ENCODE measurements around the gene FZD1.
"Not testable (repeated sequence)": the region's sequence is repeated elsewhere in the genome, so short reads cannot be mapped to it uniquely, and the experiment has no call there.

The FZD1 gene

DNA sequence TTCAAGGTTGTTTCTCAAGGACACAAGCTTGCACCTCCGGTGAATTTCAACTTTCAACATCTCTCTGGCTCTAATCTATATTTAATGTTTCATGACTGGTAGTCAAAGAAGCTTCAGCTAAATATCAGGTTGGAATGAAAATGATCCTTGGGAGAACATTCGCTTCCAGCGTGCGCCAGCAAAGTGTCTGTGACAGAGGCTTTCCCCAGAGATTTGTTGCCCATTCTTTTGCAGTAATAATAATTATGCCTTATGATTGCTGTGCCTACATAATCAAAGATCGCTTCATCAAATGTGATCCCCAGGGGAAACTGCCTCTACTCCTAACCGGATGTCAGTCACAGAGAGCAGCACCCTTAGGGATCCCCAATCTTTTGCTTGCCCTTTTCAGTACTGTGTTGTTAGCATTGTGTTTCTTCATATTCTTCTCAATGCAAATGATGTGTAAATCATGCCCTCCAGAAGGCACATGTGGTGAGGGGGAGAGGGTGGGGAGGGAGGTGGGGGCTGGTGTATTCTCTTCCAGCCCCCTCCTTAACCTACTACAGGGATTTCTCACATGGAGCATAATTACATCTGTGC is 30.5 kb downstream of the FZD1 start:
- no peaks in the 10 kb centered on the region for H3K9me3 ChIP-seq (ENCODE audit: control insufficient read depth in 1 of 2, low read length in 2 of 2)
- peaks cover 0 to 6% of the 10 kb centered on the region in 2 donors for H3K4me1 ChIP-seq (ENCODE audit: control insufficient read depth in 1 of 2, insufficient read depth in 2 of 2, low read length in 2 of 2)
- no peak overlapping the region for H3K27ac ChIP-seq (ENCODE audit: low read depth, low read length)
- no peak overlapping the region for H3K9ac ChIP-seq (ENCODE audit: low read depth in 1 of 2, low read length in 2 of 2)
- H3K27me3 ChIP-seq (ENCODE audit: control insufficient read depth in 1 of 2, insufficient read depth in 2 of 2, low read length in 2 of 2), result no peaks in the 10 kb centered on the region
- H3K4me3 ChIP-seq (ENCODE audit: low read depth in 1 of 2, low read length in 2 of 2), result no peak overlapping the region
- H3K36me3 ChIP-seq (ENCODE audit: control insufficient read depth in 1 of 2, insufficient read depth in 2 of 2, low read length in 2 of 2), result no peaks in the 10 kb centered on the region

DNA sequence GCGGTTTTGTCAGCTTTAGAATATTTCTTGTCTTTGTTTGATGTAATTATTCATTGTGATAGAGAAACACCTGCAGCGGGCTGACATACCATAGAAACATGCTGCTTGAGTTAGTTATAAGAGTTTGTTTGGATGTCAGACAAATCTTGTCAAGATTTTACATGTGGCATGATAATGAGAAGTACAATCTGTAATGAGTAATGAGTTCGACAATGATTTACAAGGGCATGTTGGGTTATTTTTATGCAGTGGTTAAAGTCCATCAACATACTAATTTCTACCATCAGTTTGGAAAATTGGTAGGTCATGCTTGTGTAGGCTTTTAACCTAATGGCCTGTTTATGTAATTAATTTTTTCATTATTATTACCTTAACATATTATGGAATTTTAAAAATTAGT is 31.3 kb downstream of the FZD1 start:
- Histone ChIP-seq H3K9ac (ENCODE audit: low read depth in 1 of 2, low read length in 2 of 2) (no peak overlapping the region), H3K4me3 (ENCODE audit: low read depth in 1 of 2, low read length in 2 of 2) (no peak overlapping the region), H3K9me3 (ENCODE audit: control insufficient read depth in 1 of 2, low read length in 2 of 2) (no peaks in the 10 kb centered on the region), H3K27me3 (ENCODE audit: control insufficient read depth in 1 of 2, insufficient read depth in 2 of 2, low read length in 2 of 2) (no peaks in the 10 kb centered on the region), H3K27ac (ENCODE audit: low read depth, low read length) (no peak overlapping the region), H3K36me3 (ENCODE audit: control insufficient read depth in 1 of 2, insufficient read depth in 2 of 2, low read length in 2 of 2) (no peaks in the 10 kb centered on the region), H3K4me1 (ENCODE audit: control insufficient read depth in 1 of 2, insufficient read depth in 2 of 2, low read length in 2 of 2) (peaks cover 0 to 6% of the 10 kb centered on the region in 2 donors)

DNA sequence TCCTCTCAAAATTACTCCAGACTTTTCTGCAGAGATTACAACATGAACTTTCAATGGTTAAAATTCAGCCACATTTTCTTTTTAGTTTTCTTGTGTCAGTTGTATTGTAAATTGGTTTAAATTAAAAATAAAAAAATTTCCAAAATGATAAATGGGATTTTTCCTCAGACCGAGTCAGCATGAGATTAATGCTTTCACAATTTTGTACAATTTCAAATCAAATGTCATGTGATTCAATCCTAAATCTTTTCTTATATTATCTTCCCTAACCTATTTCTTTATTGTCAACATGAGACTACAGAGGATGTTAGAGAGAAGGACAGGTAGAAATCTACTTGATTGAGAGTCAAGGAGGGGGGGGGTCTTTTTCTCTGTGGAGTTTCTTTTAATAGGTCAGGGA is 33.7 kb downstream of the FZD1 start:
- H3K9ac ChIP-seq (ENCODE audit: low read depth in 1 of 2, low read length in 2 of 2), result no peak overlapping the region
- no peaks in the 10 kb centered on the region for H3K27me3 ChIP-seq (ENCODE audit: control insufficient read depth in 1 of 2, insufficient read depth in 2 of 2, low read length in 2 of 2)
- H3K36me3 ChIP-seq (ENCODE audit: control insufficient read depth in 1 of 2, insufficient read depth in 2 of 2, low read length in 2 of 2), result no peaks in the 10 kb centered on the region
- H3K27ac ChIP-seq (ENCODE audit: low read depth, low read length), result no peak overlapping the region
- H3K4me3 ChIP-seq (ENCODE audit: low read depth in 1 of 2, low read length in 2 of 2), result no peak overlapping the region
- H3K4me1 ChIP-seq (ENCODE audit: control insufficient read depth in 1 of 2, insufficient read depth in 2 of 2, low read length in 2 of 2), result peaks cover 0 to 6% of the 10 kb centered on the region in 2 donors
- no peaks in the 10 kb centered on the region for H3K9me3 ChIP-seq (ENCODE audit: control insufficient read depth in 1 of 2, low read length in 2 of 2)

DNA sequence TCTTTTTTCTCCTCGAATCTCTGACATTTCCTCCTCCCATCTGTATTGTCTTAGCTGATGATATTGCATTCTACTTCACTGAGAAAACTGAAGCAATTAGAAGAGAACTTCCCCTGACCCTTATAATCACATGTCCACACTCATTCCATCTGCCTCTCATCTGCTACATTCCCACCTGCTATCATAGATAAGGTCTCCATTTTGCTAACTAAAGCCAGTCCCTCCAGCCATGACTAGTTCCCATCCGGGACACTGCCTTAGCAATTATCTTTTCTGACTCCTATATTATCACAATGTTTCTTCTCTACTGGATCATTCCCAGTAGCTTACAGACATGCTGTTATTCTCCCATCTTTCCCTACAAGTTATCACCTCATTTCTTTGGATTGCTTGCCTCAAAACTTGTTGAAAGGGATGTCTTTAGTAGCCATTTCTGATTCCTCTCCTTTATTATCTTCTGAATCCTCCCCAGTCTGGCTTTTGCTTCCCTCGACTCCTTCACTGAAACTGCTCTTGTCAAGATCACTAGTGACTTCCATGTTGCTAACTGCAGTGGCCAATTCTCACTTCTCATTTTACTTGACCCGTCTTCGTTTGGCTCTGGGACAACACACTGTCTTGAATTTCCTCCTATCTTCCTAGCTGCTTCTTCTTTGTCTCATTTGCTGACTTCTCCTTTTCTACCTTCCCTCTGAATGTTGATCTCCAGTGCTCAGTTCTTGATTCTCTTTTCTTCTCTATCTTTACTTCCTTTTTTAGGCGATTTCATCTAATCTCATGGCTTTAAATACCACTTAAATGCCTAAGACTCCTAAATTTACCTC is 35.9 kb downstream of the FZD1 start:
- Histone ChIP-seq H3K27me3 (ENCODE audit: control insufficient read depth in 1 of 2, insufficient read depth in 2 of 2, low read length in 2 of 2) (no peaks in the 10 kb centered on the region), H3K4me3 (ENCODE audit: low read depth in 1 of 2, low read length in 2 of 2) (no peak overlapping the region), H3K9me3 (ENCODE audit: control insufficient read depth in 1 of 2, low read length in 2 of 2) (no peaks in the 10 kb centered on the region), H3K36me3 (ENCODE audit: control insufficient read depth in 1 of 2, insufficient read depth in 2 of 2, low read length in 2 of 2) (no peaks in the 10 kb centered on the region), H3K27ac (ENCODE audit: low read depth, low read length) (no peak overlapping the region), H3K4me1 (ENCODE audit: control insufficient read depth in 1 of 2, insufficient read depth in 2 of 2, low read length in 2 of 2) (peaks cover 0 to 6% of the 10 kb centered on the region in 2 donors), H3K9ac (ENCODE audit: low read depth in 1 of 2, low read length in 2 of 2) (no peak overlapping the region)

DNA sequence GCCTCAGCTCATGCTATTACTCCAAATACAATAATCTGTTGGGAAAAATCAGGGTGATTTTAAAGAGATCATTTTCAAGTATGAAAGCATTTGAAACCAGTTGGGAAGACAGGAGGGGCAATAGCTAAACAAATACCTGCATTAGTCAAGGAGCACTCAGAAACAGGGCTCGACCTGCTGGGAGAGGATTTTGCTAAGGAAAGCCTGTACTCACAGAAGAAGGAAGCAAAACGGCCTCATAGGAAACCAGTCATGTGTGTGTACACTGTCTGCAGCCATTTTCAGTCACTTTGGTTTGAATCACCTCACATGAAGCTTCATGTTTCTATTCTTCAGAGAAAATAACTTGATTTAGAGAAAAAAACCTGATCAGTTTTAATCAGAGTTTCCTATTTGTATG is 38.6 kb downstream of the FZD1 start:
- H3K9ac ChIP-seq (ENCODE audit: low read depth in 1 of 2, low read length in 2 of 2), result no peak overlapping the region
- no peaks in the 10 kb centered on the region for H3K36me3 ChIP-seq (ENCODE audit: control insufficient read depth in 1 of 2, insufficient read depth in 2 of 2, low read length in 2 of 2)
- H3K27me3 ChIP-seq (ENCODE audit: control insufficient read depth in 1 of 2, insufficient read depth in 2 of 2, low read length in 2 of 2), result no peaks in the 10 kb centered on the region
- H3K4me1 ChIP-seq (ENCODE audit: control insufficient read depth in 1 of 2, insufficient read depth in 2 of 2, low read length in 2 of 2), result no peaks in the 10 kb centered on the region
- H3K9me3 ChIP-seq (ENCODE audit: control insufficient read depth in 1 of 2, low read length in 2 of 2), result no peaks in the 10 kb centered on the region
- H3K27ac ChIP-seq (ENCODE audit: low read depth, low read length), result no peak overlapping the region
- H3K4me3 ChIP-seq (ENCODE audit: low read depth in 1 of 2, low read length in 2 of 2), result no peak overlapping the region

DNA sequence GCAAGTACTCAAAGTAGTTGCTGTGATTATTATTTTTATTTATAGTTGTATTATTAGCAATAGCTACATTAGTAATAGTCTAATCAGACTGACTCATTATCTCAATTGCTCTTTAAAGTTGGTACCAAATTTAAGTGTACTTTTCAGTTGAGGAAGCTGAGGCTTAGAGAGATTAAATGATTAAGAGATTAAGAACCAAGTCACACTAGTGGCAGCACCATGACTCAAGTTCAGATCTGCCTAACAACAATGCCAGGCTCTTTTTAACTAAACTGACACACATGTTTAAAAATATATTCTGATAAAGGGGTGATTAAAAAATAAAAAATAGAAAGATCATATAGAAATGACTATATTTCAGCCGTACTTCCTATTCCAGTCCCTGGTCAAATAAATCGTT is 42.0 kb downstream of the FZD1 start:
- no peaks in the 10 kb centered on the region for H3K4me1 ChIP-seq (ENCODE audit: control insufficient read depth in 1 of 2, insufficient read depth in 2 of 2, low read length in 2 of 2)
- H3K27ac ChIP-seq (ENCODE audit: low read depth, low read length), result no peak overlapping the region
- H3K27me3 ChIP-seq (ENCODE audit: control insufficient read depth in 1 of 2, insufficient read depth in 2 of 2, low read length in 2 of 2), result no peaks in the 10 kb centered on the region
- no peak overlapping the region for H3K9ac ChIP-seq (ENCODE audit: low read depth in 1 of 2, low read length in 2 of 2)
- H3K4me3 ChIP-seq (ENCODE audit: low read depth in 1 of 2, low read length in 2 of 2), result no peak overlapping the region
- no peaks in the 10 kb centered on the region for H3K9me3 ChIP-seq (ENCODE audit: control insufficient read depth in 1 of 2, low read length in 2 of 2)
- H3K36me3 ChIP-seq (ENCODE audit: control insufficient read depth in 1 of 2, insufficient read depth in 2 of 2, low read length in 2 of 2), result no peaks in the 10 kb centered on the region

DNA sequence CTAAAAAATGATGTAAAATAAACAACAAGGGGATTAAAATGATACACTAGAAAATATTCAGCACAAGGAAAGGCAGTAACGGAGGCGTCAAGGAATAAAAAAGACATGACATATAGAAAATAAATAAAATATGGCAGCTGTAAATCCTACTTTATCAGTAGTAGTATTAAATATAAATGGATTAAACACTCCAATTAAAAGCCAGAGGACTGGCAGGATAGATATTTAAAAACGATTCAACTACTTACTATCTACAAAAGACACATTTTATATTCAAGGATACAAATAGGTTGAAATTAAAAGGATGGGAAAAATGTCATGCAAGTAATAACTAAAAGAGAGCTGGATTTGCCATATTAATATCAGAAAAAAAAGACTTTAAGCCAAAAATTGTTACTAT is 43.2 kb downstream of the FZD1 start:
- no peak overlapping the region for H3K27ac ChIP-seq (ENCODE audit: low read depth, low read length)
- no peaks in the 10 kb centered on the region for H3K9me3 ChIP-seq (ENCODE audit: control insufficient read depth in 1 of 2, low read length in 2 of 2)
- H3K9ac ChIP-seq (ENCODE audit: low read depth in 1 of 2, low read length in 2 of 2), result no peak overlapping the region
- H3K27me3 ChIP-seq (ENCODE audit: control insufficient read depth in 1 of 2, insufficient read depth in 2 of 2, low read length in 2 of 2), result no peaks in the 10 kb centered on the region
- no peaks in the 10 kb centered on the region for H3K36me3 ChIP-seq (ENCODE audit: control insufficient read depth in 1 of 2, insufficient read depth in 2 of 2, low read length in 2 of 2)
- H3K4me3 ChIP-seq (ENCODE audit: low read depth in 1 of 2, low read length in 2 of 2), result no peak overlapping the region
- H3K4me1 ChIP-seq (ENCODE audit: control insufficient read depth in 1 of 2, insufficient read depth in 2 of 2, low read length in 2 of 2), result no peaks in the 10 kb centered on the region

DNA sequence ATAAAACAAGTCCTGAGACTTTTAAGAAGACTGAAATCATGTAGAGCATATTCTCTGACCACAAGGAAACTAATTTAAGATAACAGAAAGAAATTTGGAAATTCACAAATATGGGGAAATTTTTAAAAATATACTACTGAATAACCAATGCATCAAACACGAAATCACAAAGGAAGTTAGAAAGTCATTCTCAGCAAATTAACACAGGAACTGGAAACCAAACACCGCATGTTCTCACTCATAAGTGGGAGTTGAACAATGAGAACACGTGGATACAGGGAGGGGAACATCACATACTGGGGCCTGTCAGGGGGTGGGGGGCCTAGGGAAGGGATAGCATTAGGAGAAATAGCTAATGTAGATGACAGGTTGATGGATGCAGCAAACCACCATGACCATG is 44.0 kb downstream of the FZD1 start:
- not testable (repeated sequence) for H3K27ac ChIP-seq (ENCODE audit: low read depth, low read length); H3K4me3 ChIP-seq (ENCODE audit: low read depth in 1 of 2, low read length in 2 of 2); H3K9ac ChIP-seq (ENCODE audit: low read depth in 1 of 2, low read length in 2 of 2); H3K27me3 ChIP-seq (ENCODE audit: control insufficient read depth in 1 of 2, insufficient read depth in 2 of 2, low read length in 2 of 2); H3K4me1 ChIP-seq (ENCODE audit: control insufficient read depth in 1 of 2, insufficient read depth in 2 of 2, low read length in 2 of 2); H3K9me3 ChIP-seq (ENCODE audit: control insufficient read depth in 1 of 2, low read length in 2 of 2); H3K36me3 ChIP-seq (ENCODE audit: control insufficient read depth in 1 of 2, insufficient read depth in 2 of 2, low read length in 2 of 2)

DNA sequence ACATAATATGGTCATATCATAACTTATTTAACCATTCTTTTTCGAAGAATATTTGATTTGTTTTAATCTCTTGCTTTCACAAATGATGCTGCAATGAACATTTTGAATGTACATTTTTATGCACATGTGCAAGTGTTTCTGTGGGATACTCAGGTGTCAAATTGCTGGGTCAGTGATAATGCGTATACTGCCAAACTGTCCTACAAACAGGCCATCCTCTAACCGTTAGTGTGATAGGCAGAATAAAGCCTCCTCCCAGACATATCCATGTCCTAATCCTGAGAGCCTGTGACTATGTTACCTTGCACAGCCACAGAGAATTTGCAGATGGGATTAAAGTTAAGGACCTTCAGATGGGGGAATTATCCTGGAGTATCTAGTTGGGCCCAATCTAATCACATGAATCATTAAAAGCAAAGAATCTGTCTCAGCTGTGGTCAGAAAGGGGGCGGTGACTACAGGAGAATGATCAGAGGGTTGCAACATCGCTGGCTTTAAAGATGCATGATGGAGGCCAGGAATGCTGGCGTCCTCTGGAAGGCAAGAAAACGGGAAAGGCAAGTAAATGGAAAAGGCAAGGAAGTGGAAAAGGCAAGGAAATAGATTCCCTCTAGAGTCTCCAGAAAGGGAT is 46.7 kb downstream of the FZD1 start:
- Histone ChIP-seq H3K4me3 (ENCODE audit: low read depth in 1 of 2, low read length in 2 of 2) (no peak overlapping the region), H3K27ac (ENCODE audit: low read depth, low read length) (no peak overlapping the region), H3K27me3 (ENCODE audit: control insufficient read depth in 1 of 2, insufficient read depth in 2 of 2, low read length in 2 of 2) (no peaks in the 10 kb centered on the region), H3K36me3 (ENCODE audit: control insufficient read depth in 1 of 2, insufficient read depth in 2 of 2, low read length in 2 of 2) (no peaks in the 10 kb centered on the region), H3K9ac (ENCODE audit: low read depth in 1 of 2, low read length in 2 of 2) (no peak overlapping the region), H3K4me1 (ENCODE audit: control insufficient read depth in 1 of 2, insufficient read depth in 2 of 2, low read length in 2 of 2) (no peaks in the 10 kb centered on the region), H3K9me3 (ENCODE audit: control insufficient read depth in 1 of 2, low read length in 2 of 2) (no peaks in the 10 kb centered on the region)

DNA sequence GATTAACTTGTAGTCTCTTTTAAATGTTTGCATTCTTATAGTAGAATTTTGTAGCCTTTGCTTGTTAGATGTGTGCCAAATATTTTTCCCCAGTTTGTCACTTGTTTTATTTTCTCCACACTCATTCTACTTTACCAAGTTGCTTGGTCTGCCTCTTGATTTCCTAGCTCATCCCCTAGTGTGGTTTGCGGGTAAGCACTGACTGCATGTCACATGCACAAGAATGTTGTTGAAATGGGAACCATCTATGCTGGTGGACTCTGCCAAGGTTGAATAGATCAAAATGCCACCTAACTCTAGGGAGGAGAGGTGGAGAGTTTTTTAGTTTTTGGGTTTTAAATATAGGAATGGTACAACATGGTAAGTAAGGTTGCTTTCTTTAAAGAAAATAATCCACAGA is 47.6 kb downstream of the FZD1 start:
- no peaks in the 10 kb centered on the region for H3K4me1 ChIP-seq (ENCODE audit: control insufficient read depth in 1 of 2, insufficient read depth in 2 of 2, low read length in 2 of 2)
- no peaks in the 10 kb centered on the region for H3K9me3 ChIP-seq (ENCODE audit: control insufficient read depth in 1 of 2, low read length in 2 of 2)
- no peak overlapping the region for H3K4me3 ChIP-seq (ENCODE audit: low read depth in 1 of 2, low read length in 2 of 2)
- H3K27me3 ChIP-seq (ENCODE audit: control insufficient read depth in 1 of 2, insufficient read depth in 2 of 2, low read length in 2 of 2), result no peaks in the 10 kb centered on the region
- no peak overlapping the region for H3K9ac ChIP-seq (ENCODE audit: low read depth in 1 of 2, low read length in 2 of 2)
- no peak overlapping the region for H3K27ac ChIP-seq (ENCODE audit: low read depth, low read length)
- H3K36me3 ChIP-seq (ENCODE audit: control insufficient read depth in 1 of 2, insufficient read depth in 2 of 2, low read length in 2 of 2), result no peaks in the 10 kb centered on the region
